ENCODE results near the gene MYBPC3. TPM values are rescaled to one million over a fixed set of nuclear protein-coding genes. Genes with fewer than 3 reads are reported as not detected.

MYBPC3 gene
- total and polyA plus RNA-seq, 4 donors: 0.89 to 3.4 (median 1.0) TPM

GRCh38 chr11:47353978-47354774 is 1.7 kb upstream of the MYBPC3 start:
- DNase-seq (no peak), ATAC-seq (ENCODE audit: insufficient read depth, low FRiP score) (no peak)
- Histone ChIP-seq H3K27me3 (ENCODE audit: control insufficient read depth in 3 of 3, insufficient read depth in 3 of 3, low read length in 2 of 3) (no peaks in the 10 kb centered on the region), H3K9me3 (ENCODE audit: control insufficient read depth in 4 of 4, insufficient read depth in 3 of 4, low read length in 3 of 4) (peaks cover 0 to 2% (median 0%) of the 10 kb centered on the region in 4 donors), H3K36me3 (ENCODE audit: control insufficient read depth in 4 of 4, insufficient read depth in 4 of 4, low read length in 4 of 4) (peaks cover 0 to 5% (median 2%) of the 10 kb centered on the region in 4 donors), H3K4me1 (ENCODE audit: control insufficient read depth in 5 of 5, insufficient read depth in 5 of 5, low read length in 5 of 5) (peaks cover 0 to 8% (median 0%) of the 10 kb centered on the region in 5 donors), H3K27ac (ENCODE audit: low read depth in 1 of 2, low read length in 1 of 2) (peak overlapping the region in 1 of 2 donors; percentile 67), H3K9ac (ENCODE audit: insufficient read depth in 1 of 2, low read length in 2 of 2) (no peak overlapping the region), H3K4me3 (no peak overlapping the region)
- 90% methylated on average over 15 of the region's 15 CpGs for WGBS, 2 donors
- TF ChIP-seq, protein P1, sequence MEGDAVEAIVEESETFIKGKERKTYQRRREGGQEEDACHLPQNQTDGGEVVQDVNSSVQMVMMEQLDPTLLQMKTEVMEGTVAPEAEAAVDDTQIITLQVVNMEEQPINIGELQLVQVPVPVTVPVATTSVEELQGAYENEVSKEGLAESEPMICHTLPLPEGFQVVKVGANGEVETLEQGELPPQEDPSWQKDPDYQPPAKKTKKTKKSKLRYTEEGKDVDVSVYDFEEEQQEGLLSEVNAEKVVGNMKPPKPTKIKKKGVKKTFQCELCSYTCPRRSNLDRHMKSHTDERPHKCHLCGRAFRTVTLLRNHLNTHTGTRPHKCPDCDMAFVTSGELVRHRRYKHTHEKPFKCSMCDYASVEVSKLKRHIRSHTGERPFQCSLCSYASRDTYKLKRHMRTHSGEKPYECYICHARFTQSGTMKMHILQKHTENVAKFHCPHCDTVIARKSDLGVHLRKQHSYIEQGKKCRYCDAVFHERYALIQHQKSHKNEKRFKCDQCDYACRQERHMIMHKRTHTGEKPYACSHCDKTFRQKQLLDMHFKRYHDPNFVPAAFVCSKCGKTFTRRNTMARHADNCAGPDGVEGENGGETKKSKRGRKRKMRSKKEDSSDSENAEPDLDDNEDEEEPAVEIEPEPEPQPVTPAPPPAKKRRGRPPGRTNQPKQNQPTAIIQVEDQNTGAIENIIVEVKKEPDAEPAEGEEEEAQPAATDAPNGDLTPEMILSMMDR (IDR thresholded peaks at IDR 0.05; ENCODE audit: control extremely low read depth, extremely low read depth): no peak

- DNase-seq: no peak
- no peak overlapping the region for H3K4me3 ChIP-seq
- peaks cover 0 to 2% (median 0%) of the 10 kb centered on the region in 4 donors for H3K9me3 ChIP-seq (ENCODE audit: control insufficient read depth in 4 of 4, insufficient read depth in 3 of 4, low read length in 3 of 4)
- TF ChIP-seq, protein P1 (IDR thresholded peaks at IDR 0.05; ENCODE audit: control extremely low read depth, extremely low read depth): no peak
- no peak overlapping the region for H3K9ac ChIP-seq (ENCODE audit: insufficient read depth in 1 of 2, low read length in 2 of 2)
- 80 to 84% methylated on average over 29 of the region's 29 CpGs for WGBS, 2 donors
- H3K27ac ChIP-seq (ENCODE audit: low read depth in 1 of 2, low read length in 1 of 2): peak overlapping the region in 1 of 2 donors; percentile 95
- no peaks in the 10 kb centered on the region for H3K27me3 ChIP-seq (ENCODE audit: control insufficient read depth in 3 of 3, insufficient read depth in 3 of 3, low read length in 2 of 3)
- peaks cover 0 to 8% (median 0%) of the 10 kb centered on the region in 5 donors for H3K4me1 ChIP-seq (ENCODE audit: control insufficient read depth in 5 of 5, insufficient read depth in 5 of 5, low read length in 5 of 5)
- no peaks in the 10 kb centered on the region for H3K36me3 ChIP-seq (ENCODE audit: control insufficient read depth in 4 of 4, insufficient read depth in 4 of 4, low read length in 4 of 4)
- no peak for ATAC-seq (ENCODE audit: insufficient read depth, low FRiP score)
Measured at GRCh38 chr11:47351156-47352126, 1.1 kb downstream of the MYBPC3 start.

DNA sequence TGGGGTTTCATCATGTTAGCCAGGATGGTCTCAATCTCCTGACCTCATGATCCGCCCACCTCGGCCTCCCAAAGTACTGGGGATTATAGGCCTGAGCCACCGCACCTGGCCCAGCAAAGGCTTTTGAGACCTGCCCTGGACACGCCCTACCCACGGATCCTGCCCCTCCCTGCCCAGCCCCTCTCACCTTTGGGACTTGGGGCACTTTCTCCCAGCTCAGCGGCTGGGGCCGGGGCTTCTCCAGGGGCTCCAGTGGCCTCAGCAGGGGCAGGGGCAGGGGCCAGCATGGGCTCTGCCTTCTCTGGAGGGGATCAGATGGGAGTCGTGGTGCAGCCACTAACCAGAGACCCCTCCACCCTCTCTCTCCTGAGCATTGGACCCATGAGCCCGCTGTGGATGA is 2.2 kb downstream of the MYBPC3 start:
- H3K4me3 ChIP-seq: no peak overlapping the region
- H3K36me3 ChIP-seq (ENCODE audit: control insufficient read depth in 4 of 4, insufficient read depth in 4 of 4, low read length in 4 of 4): no peaks in the 10 kb centered on the region
- ATAC-seq (ENCODE audit: insufficient read depth, low FRiP score) (no peak), DNase-seq (no peak)
- WGBS, 2 donors: 84 to 88% methylated on average over 9 of the region's 9 CpGs
- H3K27ac ChIP-seq (ENCODE audit: low read depth in 1 of 2, low read length in 1 of 2): peak overlapping the region in 1 of 2 donors; percentile 95
- H3K4me1 ChIP-seq (ENCODE audit: control insufficient read depth in 5 of 5, insufficient read depth in 5 of 5, low read length in 5 of 5): peaks cover 0 to 3% (median 0%) of the 10 kb centered on the region in 5 donors
- TF ChIP-seq, protein P1 (IDR thresholded peaks at IDR 0.05; ENCODE audit: control extremely low read depth, extremely low read depth): no peak
- H3K9ac ChIP-seq (ENCODE audit: insufficient read depth in 1 of 2, low read length in 2 of 2): no peak overlapping the region
- H3K9me3 ChIP-seq (ENCODE audit: control insufficient read depth in 4 of 4, insufficient read depth in 3 of 4, low read length in 3 of 4): peaks cover 0 to 2% (median 0%) of the 10 kb centered on the region in 4 donors
- no peaks in the 10 kb centered on the region for H3K27me3 ChIP-seq (ENCODE audit: control insufficient read depth in 3 of 3, insufficient read depth in 3 of 3, low read length in 2 of 3)
